ENCODE data around the gene MYEOV. TPM values are rescaled to one million over a fixed set of nuclear protein-coding genes. Genes with fewer than 3 reads are reported as not detected.

The MYEOV gene
- total and polyA plus RNA-seq, 2 experiments from 2014 or later = 0.14 TPM; not detected in 1

DNA sequence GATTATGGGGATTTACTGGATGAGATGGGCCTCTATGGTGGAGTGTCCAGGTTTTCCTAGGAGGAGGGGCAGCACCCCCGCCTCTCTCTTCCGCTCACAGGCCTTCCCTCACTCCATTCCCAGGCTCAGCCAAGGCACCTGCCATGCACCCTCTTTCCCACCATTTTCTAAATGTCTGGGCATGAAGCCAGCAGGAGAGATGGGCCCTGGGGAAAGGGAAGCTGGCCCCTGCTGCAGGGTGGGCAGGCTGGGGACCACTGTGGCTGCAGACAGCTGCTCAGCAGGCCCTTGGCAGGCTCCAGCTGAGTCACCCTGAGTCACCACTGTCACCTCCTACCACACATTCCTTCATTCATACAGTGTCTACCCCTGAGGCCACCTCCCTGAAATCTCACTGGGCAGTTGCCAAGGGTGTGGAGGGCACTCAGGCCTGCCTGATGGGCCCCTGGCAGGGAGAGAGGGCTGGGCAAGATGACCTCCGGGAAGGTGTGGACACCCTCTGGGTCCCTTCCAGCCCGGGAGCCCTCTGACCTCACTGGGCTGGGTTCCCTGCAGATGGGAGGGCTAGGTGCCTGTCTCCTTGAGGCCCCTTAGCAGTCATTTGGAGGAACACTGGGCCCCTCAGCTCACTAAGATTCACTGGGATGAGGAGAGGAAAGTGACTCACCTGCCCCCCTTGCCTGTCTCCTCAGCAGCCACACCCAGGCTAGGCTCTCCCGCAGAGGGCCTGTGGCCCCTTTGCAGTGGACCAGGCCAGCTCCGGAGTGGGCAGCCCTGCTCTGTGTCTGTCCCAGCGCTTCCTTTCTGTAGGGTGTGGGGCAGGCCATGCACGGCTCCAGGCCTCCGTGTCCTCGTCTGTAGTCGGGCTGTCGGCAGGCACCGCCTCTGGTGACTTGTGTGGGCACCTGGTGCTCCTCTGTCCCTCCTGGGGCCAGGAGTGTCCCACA lies 7.8 kb downstream of the MYEOV start (continued):
- TF ChIP-seq, protein P1, sequence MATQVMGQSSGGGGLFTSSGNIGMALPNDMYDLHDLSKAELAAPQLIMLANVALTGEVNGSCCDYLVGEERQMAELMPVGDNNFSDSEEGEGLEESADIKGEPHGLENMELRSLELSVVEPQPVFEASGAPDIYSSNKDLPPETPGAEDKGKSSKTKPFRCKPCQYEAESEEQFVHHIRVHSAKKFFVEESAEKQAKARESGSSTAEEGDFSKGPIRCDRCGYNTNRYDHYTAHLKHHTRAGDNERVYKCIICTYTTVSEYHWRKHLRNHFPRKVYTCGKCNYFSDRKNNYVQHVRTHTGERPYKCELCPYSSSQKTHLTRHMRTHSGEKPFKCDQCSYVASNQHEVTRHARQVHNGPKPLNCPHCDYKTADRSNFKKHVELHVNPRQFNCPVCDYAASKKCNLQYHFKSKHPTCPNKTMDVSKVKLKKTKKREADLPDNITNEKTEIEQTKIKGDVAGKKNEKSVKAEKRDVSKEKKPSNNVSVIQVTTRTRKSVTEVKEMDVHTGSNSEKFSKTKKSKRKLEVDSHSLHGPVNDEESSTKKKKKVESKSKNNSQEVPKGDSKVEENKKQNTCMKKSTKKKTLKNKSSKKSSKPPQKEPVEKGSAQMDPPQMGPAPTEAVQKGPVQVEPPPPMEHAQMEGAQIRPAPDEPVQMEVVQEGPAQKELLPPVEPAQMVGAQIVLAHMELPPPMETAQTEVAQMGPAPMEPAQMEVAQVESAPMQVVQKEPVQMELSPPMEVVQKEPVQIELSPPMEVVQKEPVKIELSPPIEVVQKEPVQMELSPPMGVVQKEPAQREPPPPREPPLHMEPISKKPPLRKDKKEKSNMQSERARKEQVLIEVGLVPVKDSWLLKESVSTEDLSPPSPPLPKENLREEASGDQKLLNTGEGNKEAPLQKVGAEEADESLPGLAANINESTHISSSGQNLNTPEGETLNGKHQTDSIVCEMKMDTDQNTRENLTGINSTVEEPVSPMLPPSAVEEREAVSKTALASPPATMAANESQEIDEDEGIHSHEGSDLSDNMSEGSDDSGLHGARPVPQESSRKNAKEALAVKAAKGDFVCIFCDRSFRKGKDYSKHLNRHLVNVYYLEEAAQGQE (IDR thresholded peaks at IDR 0.05; ENCODE audit: unreplicated experiment) = no peak
- no peak for TF ChIP-seq JUNB (IDR thresholded peaks at IDR 0.05; ENCODE audit: unreplicated experiment)

DNA sequence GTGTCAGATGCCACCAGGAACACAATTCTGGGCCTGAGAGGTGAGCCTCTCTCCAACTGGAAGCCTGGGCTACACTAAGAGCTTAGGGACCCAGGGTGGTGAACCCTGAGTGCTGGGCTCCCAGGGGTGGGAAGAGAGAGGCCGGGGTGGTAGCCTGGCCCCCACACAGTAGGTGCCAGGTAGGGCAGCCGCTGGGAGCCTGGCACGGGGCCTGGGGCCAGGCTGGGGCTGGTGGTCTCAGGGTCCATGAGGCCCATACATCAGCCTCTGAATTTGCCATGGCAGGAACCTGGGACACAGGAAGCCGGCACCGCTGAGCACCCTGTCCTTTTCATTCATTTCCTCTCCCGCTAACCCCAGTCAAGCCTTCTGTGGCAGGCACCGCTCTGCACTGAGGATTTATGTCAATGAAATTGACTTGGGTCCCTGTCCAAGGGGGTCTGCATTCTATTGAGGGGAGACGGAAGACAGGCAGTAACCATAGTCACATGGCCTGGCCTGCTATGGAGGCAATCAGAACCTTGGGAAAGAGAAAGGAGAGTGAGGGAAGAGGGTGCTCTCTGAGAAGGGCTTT lies 8.6 kb downstream of the MYEOV start:
- H3K27me3 Mint-ChIP-seq (ENCODE audit: insufficient read depth, low read depth, poor library complexity) = peaks cover 5% of the 10 kb centered on the region
- Histone ChIP-seq H3K27me3 (ENCODE audit: insufficient read depth) (no peaks in the 10 kb centered on the region), H3K36me3 (ENCODE audit: insufficient read depth) (no peaks in the 10 kb centered on the region), H3K9me2 (ENCODE audit: insufficient read depth) (no peaks in the 10 kb centered on the region), H3K4me2 (no peak overlapping the region), H2AFZ (no peak overlapping the region), H3K79me2 (replicated peaks; ENCODE audit: insufficient read depth) (no peaks in the 10 kb centered on the region), H4K20me1 (replicated peaks; ENCODE audit: insufficient read depth) (no peaks in the 10 kb centered on the region), H3K27ac (ENCODE audit: low read depth) (no peak overlapping the region), H3K4me3 (no peak overlapping the region), H3F3A (replicated peaks; ENCODE audit: low read depth) (no peaks in the 10 kb centered on the region), H3K4me1 (ENCODE audit: insufficient read depth) (no peaks in the 10 kb centered on the region)
- DNase-seq (ENCODE audit: low spot score) (no peak), ATAC-seq (no peak)
- no peaks in the 10 kb centered on the region for H3K36me3 Mint-ChIP-seq (ENCODE audit: low read depth)
- no peak overlapping the region for H3K27ac Mint-ChIP-seq
- H3K9me3 Mint-ChIP-seq = no peaks in the 10 kb centered on the region
- H3K4me3 Mint-ChIP-seq = no peak overlapping the region
- peaks cover 3% of the 10 kb centered on the region; the same call in 2 of the 3 replicates for H3K4me1 Mint-ChIP-seq
- TF ChIP-seq, protein P2, sequence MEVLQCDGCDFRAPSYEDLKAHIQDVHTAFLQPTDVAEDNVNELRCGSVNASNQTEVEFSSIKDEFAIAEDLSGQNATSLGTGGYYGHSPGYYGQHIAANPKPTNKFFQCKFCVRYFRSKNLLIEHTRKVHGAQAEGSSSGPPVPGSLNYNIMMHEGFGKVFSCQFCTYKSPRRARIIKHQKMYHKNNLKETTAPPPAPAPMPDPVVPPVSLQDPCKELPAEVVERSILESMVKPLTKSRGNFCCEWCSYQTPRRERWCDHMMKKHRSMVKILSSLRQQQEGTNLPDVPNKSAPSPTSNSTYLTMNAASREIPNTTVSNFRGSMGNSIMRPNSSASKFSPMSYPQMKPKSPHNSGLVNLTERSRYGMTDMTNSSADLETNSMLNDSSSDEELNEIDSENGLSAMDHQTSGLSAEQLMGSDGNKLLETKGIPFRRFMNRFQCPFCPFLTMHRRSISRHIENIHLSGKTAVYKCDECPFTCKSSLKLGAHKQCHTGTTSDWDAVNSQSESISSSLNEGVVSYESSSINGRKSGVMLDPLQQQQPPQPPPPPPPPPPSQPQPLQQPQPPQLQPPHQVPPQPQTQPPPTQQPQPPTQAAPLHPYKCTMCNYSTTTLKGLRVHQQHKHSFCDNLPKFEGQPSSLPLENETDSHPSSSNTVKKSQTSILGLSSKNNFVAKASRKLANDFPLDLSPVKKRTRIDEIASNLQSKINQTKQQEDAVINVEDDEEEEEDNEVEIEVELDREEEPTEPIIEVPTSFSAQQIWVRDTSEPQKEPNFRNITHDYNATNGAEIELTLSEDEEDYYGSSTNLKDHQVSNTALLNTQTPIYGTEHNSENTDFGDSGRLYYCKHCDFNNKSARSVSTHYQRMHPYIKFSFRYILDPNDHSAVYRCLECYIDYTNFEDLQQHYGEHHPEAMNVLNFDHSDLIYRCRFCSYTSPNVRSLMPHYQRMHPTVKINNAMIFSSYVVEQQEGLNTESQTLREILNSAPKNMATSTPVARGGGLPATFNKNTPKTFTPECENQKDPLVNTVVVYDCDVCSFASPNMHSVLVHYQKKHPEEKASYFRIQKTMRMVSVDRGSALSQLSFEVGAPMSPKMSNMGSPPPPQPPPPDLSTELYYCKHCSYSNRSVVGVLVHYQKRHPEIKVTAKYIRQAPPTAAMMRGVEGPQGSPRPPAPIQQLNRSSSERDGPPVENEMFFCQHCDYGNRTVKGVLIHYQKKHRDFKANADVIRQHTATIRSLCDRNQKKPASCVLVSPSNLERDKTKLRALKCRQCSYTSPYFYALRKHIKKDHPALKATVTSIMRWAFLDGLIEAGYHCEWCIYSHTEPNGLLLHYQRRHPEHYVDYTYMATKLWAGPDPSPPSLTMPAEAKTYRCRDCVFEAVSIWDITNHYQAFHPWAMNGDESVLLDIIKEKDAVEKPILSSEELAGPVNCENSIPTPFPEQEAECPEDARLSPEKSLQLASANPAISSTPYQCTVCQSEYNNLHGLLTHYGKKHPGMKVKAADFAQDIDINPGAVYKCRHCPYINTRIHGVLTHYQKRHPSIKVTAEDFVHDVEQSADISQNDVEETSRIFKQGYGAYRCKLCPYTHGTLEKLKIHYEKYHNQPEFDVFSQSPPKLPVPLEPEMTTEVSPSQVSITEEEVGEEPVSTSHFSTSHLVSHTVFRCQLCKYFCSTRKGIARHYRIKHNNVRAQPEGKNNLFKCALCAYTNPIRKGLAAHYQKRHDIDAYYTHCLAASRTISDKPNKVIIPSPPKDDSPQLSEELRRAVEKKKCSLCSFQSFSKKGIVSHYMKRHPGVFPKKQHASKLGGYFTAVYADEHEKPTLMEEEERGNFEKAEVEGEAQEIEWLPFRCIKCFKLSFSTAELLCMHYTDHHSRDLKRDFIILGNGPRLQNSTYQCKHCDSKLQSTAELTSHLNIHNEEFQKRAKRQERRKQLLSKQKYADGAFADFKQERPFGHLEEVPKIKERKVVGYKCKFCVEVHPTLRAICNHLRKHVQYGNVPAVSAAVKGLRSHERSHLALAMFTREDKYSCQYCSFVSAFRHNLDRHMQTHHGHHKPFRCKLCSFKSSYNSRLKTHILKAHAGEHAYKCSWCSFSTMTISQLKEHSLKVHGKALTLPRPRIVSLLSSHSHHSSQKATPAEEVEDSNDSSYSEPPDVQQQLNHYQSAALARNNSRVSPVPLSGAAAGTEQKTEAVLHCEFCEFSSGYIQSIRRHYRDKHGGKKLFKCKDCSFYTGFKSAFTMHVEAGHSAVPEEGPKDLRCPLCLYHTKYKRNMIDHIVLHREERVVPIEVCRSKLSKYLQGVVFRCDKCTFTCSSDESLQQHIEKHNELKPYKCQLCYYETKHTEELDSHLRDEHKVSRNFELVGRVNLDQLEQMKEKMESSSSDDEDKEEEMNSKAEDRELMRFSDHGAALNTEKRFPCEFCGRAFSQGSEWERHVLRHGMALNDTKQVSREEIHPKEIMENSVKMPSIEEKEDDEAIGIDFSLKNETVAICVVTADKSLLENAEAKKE (CRISPR knock-in tag; IDR thresholded peaks at IDR 0.05) = no peak
- TF ChIP-seq, protein P3, sequence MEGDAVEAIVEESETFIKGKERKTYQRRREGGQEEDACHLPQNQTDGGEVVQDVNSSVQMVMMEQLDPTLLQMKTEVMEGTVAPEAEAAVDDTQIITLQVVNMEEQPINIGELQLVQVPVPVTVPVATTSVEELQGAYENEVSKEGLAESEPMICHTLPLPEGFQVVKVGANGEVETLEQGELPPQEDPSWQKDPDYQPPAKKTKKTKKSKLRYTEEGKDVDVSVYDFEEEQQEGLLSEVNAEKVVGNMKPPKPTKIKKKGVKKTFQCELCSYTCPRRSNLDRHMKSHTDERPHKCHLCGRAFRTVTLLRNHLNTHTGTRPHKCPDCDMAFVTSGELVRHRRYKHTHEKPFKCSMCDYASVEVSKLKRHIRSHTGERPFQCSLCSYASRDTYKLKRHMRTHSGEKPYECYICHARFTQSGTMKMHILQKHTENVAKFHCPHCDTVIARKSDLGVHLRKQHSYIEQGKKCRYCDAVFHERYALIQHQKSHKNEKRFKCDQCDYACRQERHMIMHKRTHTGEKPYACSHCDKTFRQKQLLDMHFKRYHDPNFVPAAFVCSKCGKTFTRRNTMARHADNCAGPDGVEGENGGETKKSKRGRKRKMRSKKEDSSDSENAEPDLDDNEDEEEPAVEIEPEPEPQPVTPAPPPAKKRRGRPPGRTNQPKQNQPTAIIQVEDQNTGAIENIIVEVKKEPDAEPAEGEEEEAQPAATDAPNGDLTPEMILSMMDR (conservative IDR thresholded peaks at IDR 0.05; ENCODE audit: low read depth in 2 of 2) = no peak
- TF ChIP-seq EZH2phosphoT487 (IDR thresholded peaks at IDR 0.05; ENCODE audit: unreplicated experiment) (no peak), EZH2 (IDR thresholded peaks at IDR 0.05; ENCODE audit: low read depth, unreplicated experiment) (no peak)
- TF ChIP-seq, protein P1 (IDR thresholded peaks at IDR 0.05; ENCODE audit: unreplicated experiment) = no peak
